IMR-90 (cell line): Measurements from ENCODE around the gene RPH3AL. TPM values are rescaled to one million over a fixed set of nuclear protein-coding genes. Genes with fewer than 3 reads are reported as not detected.

ENCODE experiments used
- ATAC-seq: fragments of 200-7000 bp; cut with Tn5 transposase; 2 replicates; pipeline ENCODE4 v1.9.1; 2020; ENCODE audit warnings: low read depth, mild to moderate bottlenecking, moderate library complexity
- BruUV-seq: library from RNA; stranded (reverse); fragments of 400-500 nt; replicated peaks from 2 replicates; lab custom pipeline; 2021; lab: Mats Ljungman, UMichigan
- CTCF ChIA-PET: fragments of 300-600 bp; formaldehyde crosslinking; extraction: SDS; loops from one replicate; lab custom pipeline; 2021; ENCODE audit warnings: antibody characterized with exemption; lab: Yijun Ruan, JAX
- POLR2A ChIA-PET: fragments of 300-600 bp; sonication (Branson Sonifier 250); formaldehyde crosslinking; loops from one replicate; lab custom pipeline; 2022; ENCODE audit warnings: antibody characterized with exemption; ENCODE audit not compliant: unreplicated experiment; lab: Charles Lee
- DNase-seq: peaks from one replicate; pipeline ENCODE4 v3.0.0; 2013
- H2AFZ ChIP-seq: replicated peaks from 2 replicates; pipeline ENCODE3; 2013; ENCODE audit warnings: low read length, mild to moderate bottlenecking; ENCODE audit not compliant: poor library complexity
- H2AK5ac ChIP-seq: 2 replicates; pipeline ENCODE4 v1.6.1; 2013; ENCODE audit warnings: low read depth, low read length, inconsistent platforms
- H2AK9ac ChIP-seq: replicated peaks from 2 replicates; pipeline ENCODE3; 2013; ENCODE audit warnings: mild to moderate bottlenecking, low read depth, low read length, moderate library complexity; ENCODE audit not compliant: poor library complexity
- H2BK120ac ChIP-seq: 2 replicates; pipeline ENCODE4 v1.6.1; 2013; ENCODE audit warnings: low read depth, low read length, inconsistent platforms
- H2BK15ac ChIP-seq: 3 replicates; pipeline ENCODE4 v1.6.1; 2013; ENCODE audit warnings: low read depth, low read length, inconsistent platforms
- H2BK20ac ChIP-seq: 2 replicates; pipeline ENCODE4 v1.6.1; 2013; ENCODE audit warnings: low read depth, mild to moderate bottlenecking, inconsistent platforms, low read length, moderate library complexity
- H2BK5ac ChIP-seq: 2 replicates; pipeline ENCODE4 v1.6.1; 2013; ENCODE audit warnings: mild to moderate bottlenecking, low read depth, low read length, inconsistent platforms; ENCODE audit not compliant: poor library complexity, severe bottlenecking
- H3K14ac ChIP-seq: replicated peaks from 2 replicates; pipeline ENCODE4 v1.6.1; 2013; ENCODE audit warnings: low read depth, low read length, inconsistent platforms
- H3K18ac ChIP-seq: 2 replicates; pipeline ENCODE4 v1.6.1; 2013; ENCODE audit warnings: low read depth, low read length, control low read depth
- H3K23ac ChIP-seq: 2 replicates; pipeline ENCODE4 v1.6.1; 2013; ENCODE audit warnings: low read depth, low read length, inconsistent platforms
- H3K27ac ChIP-seq: 2 replicates; pipeline ENCODE4 v1.5.1; 2013; ENCODE audit warnings: mild to moderate bottlenecking, control low read depth, low read length; ENCODE audit not compliant: insufficient read depth
- H3K27me3 ChIP-seq: 2 replicates; pipeline ENCODE4 v1.6.1; 2013; ENCODE audit warnings: low read length; ENCODE audit not compliant: control insufficient read depth, insufficient read depth
- H3K36me3 ChIP-seq: 2 replicates; pipeline ENCODE4 v1.6.1; 2013; ENCODE audit warnings: low read length, mixed read lengths; ENCODE audit not compliant: control insufficient read depth, insufficient read depth
- H3K4ac ChIP-seq: 2 replicates; pipeline ENCODE4 v1.6.1; 2013; ENCODE audit warnings: low read depth, low read length, inconsistent platforms
- H3K4me1 ChIP-seq: 2 replicates; pipeline ENCODE4 v1.6.1; 2013; ENCODE audit warnings: low read length, mixed read lengths; ENCODE audit not compliant: control insufficient read depth, insufficient read depth
- H3K4me2 ChIP-seq: 2 replicates; pipeline ENCODE4 v1.6.1; 2013; ENCODE audit warnings: low read depth, mild to moderate bottlenecking, control low read depth, low read length, moderate library complexity
- H3K4me3 ChIP-seq: 2 replicates; pipeline ENCODE4 v1.5.1; 2013; ENCODE audit warnings: low read depth, mild to moderate bottlenecking, control low read depth, low read length, moderate library complexity; ENCODE audit not compliant: insufficient read depth
- H3K56ac ChIP-seq: 2 replicates; pipeline ENCODE4 v1.6.1; 2013; ENCODE audit warnings: low read length, inconsistent platforms; ENCODE audit not compliant: insufficient read depth; ENCODE audit errors: extremely low read depth
- H3K79me1 ChIP-seq, 2 experiments: 2 replicates each; pipeline ENCODE4 v1.6.1; 2013; ENCODE audit warnings: low read length in 2 of 2, inconsistent platforms in 1 of 2, low read depth in 1 of 2
- H3K9ac ChIP-seq: 2 replicates; pipeline ENCODE4 v1.6.1; 2013; ENCODE audit warnings: low read depth, low read length, control low read depth
- H3K9me1 ChIP-seq: 2 replicates; pipeline ENCODE4 v1.6.1; 2013; ENCODE audit warnings: low read length, inconsistent platforms; ENCODE audit not compliant: insufficient read depth
- H3K9me3 ChIP-seq: 2 replicates; pipeline ENCODE4 v1.6.1; 2013; ENCODE audit warnings: low read length; ENCODE audit not compliant: control insufficient read depth, insufficient read depth
- H4K20me1 ChIP-seq: 2 replicates; pipeline ENCODE4 v1.6.1; 2013; ENCODE audit warnings: low read length, inconsistent platforms; ENCODE audit not compliant: insufficient read depth
- H4K5ac ChIP-seq: 2 replicates; pipeline ENCODE4 v1.6.1; 2013; ENCODE audit warnings: mild to moderate bottlenecking, low read depth, low read length, control low read depth
- H4K8ac ChIP-seq, 2 experiments: 2 replicates each; pipeline ENCODE4 v1.6.1; 2013; ENCODE audit warnings: low read depth in 2 of 2, low read length in 2 of 2, control low read depth in 1 of 2, inconsistent platforms in 1 of 2
- H4K91ac ChIP-seq: 2 replicates; pipeline ENCODE4 v1.6.1; 2013; ENCODE audit warnings: low read depth, low read length, inconsistent platforms; ENCODE audit not compliant: insufficient read depth
- BHLHE40 ChIP-seq: fragments of 150-350 bp; IDR thresholded peaks from 2 replicates; pipeline ENCODE4 v1.6.1; 2016; ENCODE audit warnings: mild to moderate bottlenecking, low read depth, low read length
- FOS ChIP-seq: fragments of 150-350 bp; IDR thresholded peaks from 2 replicates; pipeline ENCODE4 v1.6.1; 2016; ENCODE audit warnings: low read depth, low read length
- MAZ ChIP-seq: IDR thresholded peaks from 2 replicates; pipeline ENCODE4 v1.6.1; 2012; ENCODE audit warnings: low read depth, mild to moderate bottlenecking, low read length, improper control_type of control experiment, moderate library complexity, borderline replicate concordance
- POLR2A ChIP-seq: IDR thresholded peaks from 2 replicates; pipeline ENCODE4 v1.6.1; 2012; ENCODE audit warnings: mild to moderate bottlenecking, low read depth, low read length
- RAD21 ChIP-seq: IDR thresholded peaks from 2 replicates; pipeline ENCODE4 v1.6.1; 2012; ENCODE audit warnings: low read length, improper control_type of control experiment
- RCOR1 ChIP-seq: IDR thresholded peaks from 2 replicates; pipeline ENCODE4 v1.6.1; 2012; ENCODE audit warnings: mild to moderate bottlenecking, low read length, improper control_type of control experiment; ENCODE audit not compliant: insufficient replicate concordance
- RFX5 ChIP-seq: IDR thresholded peaks from 2 replicates; pipeline ENCODE4 v1.8.0; 2012; ENCODE audit warnings: low read depth, mild to moderate bottlenecking, low read length, moderate library complexity
- SMC3 ChIP-seq: fragments of 150-350 bp; IDR thresholded peaks from 2 replicates; pipeline ENCODE4 v1.6.1; 2016; ENCODE audit warnings: low read depth, mild to moderate bottlenecking, antibody characterized with exemption, low read length, moderate library complexity
- WGBS, 2 experiments: methylation state at CpG; one replicate each; pipeline versions ENCODE4 v1.1.5 to v1.1.7; 2013; ENCODE audit warnings: missing lambda C conversion rate in 2 of 2; ENCODE audit not compliant: insufficient read length in 1 of 2; ENCODE audit errors: extremely low coverage in 2 of 2; 5-methylcytosine and 5-hydroxymethylcytosine counted together
- dilution Hi-C: fragments of 300-500 bp; cut with HindIII; formaldehyde crosslinking; loops from one replicate; pipeline ENCODE4 v1.14.3; 2018; ENCODE audit warnings: low sequenced_read_pairs; ENCODE audit not compliant: unreplicated experiment
- in situ Hi-C: fragments of 300-500 bp; cut with MboI; formaldehyde crosslinking; loops from 3 replicates; pipeline ENCODE4 v1.14.3; 2019; ENCODE audit warnings: low sequenced_read_pairs, inconsistent platforms, mixed read lengths
- intact Hi-C: fragments of 100-400 bp; cut with micrococcal nuclease; formaldehyde crosslinking; loops from 2 replicates; pipeline ENCODE4 v1.10.0; 2022
- polyA plus RNA-seq, 3 experiments: library from polyadenylated mRNA; depleted of rRNA; stranded (reverse); fragments of >200 nt; gene quantifications; 2 replicates each; pipeline ENCODE4 v1.2.3, GENCODE V29; 2012; ENCODE audit warnings: low replicate concordance in 1 of 3
- total RNA-seq: library from RNA; depleted of rRNA; stranded (reverse); fragments of >200 nt; gene quantifications from 2 replicates; pipeline ENCODE4 v1.2.3, GENCODE V29; 2012
- TF ChIP-seq, protein P1 (sequence below): conservative IDR thresholded peaks from 2 replicates; pipeline ENCODE4 v1.5.1; 2012; ENCODE audit warnings: mild to moderate bottlenecking, low read depth, low read length, improper control_type of control experiment
- TF ChIP-seq, protein P2 (sequence below): fragments of 150-350 bp; IDR thresholded peaks from 2 replicates; pipeline ENCODE4 v1.6.1; 2016; ENCODE audit warnings: low read depth, mild to moderate bottlenecking, low read length, moderate library complexity, borderline replicate concordance

The RPH3AL gene
- total and polyA plus RNA-seq, 2 of the 4 experiments (the other 2 are of a cell fraction): 1.8 to 2.5 TPM

DNA sequence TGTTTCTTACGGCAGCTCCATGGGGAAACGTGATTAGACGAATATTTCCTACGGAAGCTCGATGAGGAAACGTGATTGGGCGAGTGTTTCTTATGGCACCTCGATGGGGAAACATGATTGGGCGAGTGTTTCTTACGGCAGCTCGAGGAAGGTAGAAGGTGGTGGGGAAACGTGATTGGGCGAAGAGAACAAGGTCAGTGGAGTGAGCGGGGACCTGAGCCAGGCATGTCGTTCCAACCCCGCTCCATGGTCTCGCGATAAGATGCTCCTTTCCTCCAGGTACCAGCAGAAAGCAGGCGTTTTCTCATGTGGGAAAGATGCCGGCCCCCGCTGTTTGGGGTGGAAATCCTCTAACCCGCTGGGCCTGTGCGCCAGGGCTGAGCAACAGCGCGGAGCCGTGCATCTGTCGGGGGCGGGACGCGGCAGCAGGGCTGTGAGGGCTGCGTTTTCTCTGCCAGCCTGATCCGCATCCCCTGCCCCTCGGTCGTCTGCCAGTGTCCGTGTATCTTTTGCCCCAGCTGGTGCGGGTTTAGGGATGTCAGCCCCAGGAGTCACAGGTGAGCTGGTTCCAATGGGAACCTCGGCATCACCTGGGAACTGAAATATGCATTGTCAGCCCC, 145.6 kb downstream of the RPH3AL start:
- H3K56ac ChIP-seq: no peak overlapping the region
- no peak overlapping the region for H3K27ac ChIP-seq
- dilution Hi-C loops: no loop called here
- H4K20me1 ChIP-seq: no peaks in the 10 kb centered on the region
- H3K9me3 ChIP-seq: peaks cover 7% of the 10 kb centered on the region
- no peak overlapping the region for H2BK15ac ChIP-seq
- no peak overlapping the region for H2BK5ac ChIP-seq
- H3K14ac ChIP-seq: no peak overlapping the region
- POLR2A ChIA-PET: no interaction called here
- no TSS peak for BruUV-seq
- no peak overlapping the region for H3K4me3 ChIP-seq
- H2AK9ac ChIP-seq: no peak overlapping the region
- no peaks in the 10 kb centered on the region for H3K79me1 ChIP-seq
- no peak overlapping the region for H2BK20ac ChIP-seq
- no peaks in the 10 kb centered on the region for H3K4me1 ChIP-seq
- intact Hi-C loops: no loop called here
- H4K8ac ChIP-seq: no peak overlapping the region
- no peak overlapping the region for H3K18ac ChIP-seq
- TF ChIP-seq RCOR1 (no peak), SMC3 (no peak), FOS (no peak), BHLHE40 (no peak), RAD21 (no peak), POLR2A (no peak), RFX5 (no peak), MAZ (no peak)
- TF ChIP-seq, protein P1, sequence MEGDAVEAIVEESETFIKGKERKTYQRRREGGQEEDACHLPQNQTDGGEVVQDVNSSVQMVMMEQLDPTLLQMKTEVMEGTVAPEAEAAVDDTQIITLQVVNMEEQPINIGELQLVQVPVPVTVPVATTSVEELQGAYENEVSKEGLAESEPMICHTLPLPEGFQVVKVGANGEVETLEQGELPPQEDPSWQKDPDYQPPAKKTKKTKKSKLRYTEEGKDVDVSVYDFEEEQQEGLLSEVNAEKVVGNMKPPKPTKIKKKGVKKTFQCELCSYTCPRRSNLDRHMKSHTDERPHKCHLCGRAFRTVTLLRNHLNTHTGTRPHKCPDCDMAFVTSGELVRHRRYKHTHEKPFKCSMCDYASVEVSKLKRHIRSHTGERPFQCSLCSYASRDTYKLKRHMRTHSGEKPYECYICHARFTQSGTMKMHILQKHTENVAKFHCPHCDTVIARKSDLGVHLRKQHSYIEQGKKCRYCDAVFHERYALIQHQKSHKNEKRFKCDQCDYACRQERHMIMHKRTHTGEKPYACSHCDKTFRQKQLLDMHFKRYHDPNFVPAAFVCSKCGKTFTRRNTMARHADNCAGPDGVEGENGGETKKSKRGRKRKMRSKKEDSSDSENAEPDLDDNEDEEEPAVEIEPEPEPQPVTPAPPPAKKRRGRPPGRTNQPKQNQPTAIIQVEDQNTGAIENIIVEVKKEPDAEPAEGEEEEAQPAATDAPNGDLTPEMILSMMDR: no peak
- TF ChIP-seq, protein P2, sequence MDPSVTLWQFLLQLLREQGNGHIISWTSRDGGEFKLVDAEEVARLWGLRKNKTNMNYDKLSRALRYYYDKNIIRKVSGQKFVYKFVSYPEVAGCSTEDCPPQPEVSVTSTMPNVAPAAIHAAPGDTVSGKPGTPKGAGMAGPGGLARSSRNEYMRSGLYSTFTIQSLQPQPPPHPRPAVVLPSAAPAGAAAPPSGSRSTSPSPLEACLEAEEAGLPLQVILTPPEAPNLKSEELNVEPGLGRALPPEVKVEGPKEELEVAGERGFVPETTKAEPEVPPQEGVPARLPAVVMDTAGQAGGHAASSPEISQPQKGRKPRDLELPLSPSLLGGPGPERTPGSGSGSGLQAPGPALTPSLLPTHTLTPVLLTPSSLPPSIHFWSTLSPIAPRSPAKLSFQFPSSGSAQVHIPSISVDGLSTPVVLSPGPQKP: no peak
- H2AFZ ChIP-seq: no peak overlapping the region
- no peak overlapping the region for H4K5ac ChIP-seq
- CTCF ChIA-PET: no interaction called here
- ATAC-seq (no peak), DNase-seq (no peak)
- no peak overlapping the region for H3K4me2 ChIP-seq
- no peak overlapping the region for H3K4ac ChIP-seq
- no peak overlapping the region for H3K23ac ChIP-seq
- WGBS, 2 experiments: 69% methylated on average over 24 of the region's 37 CpGs; no CpG with 5 or more reads in 1 of the 2 experiments
- no peaks in the 10 kb centered on the region for H3K9me1 ChIP-seq
- peaks cover 13% of the 10 kb centered on the region for H3K27me3 ChIP-seq
- no peak overlapping the region for H4K91ac ChIP-seq
- in situ Hi-C loops: no loop called here
- H2BK120ac ChIP-seq: no peak overlapping the region
- H3K9ac ChIP-seq: no peak overlapping the region
- no peak overlapping the region for H2AK5ac ChIP-seq
- no peaks in the 10 kb centered on the region for H3K36me3 ChIP-seq
